HepG2 (cell line): ENCODE results near the gene PID1. TPM values are rescaled to one million over a fixed set of nuclear protein-coding genes. Genes with fewer than 3 reads are reported as not detected.

Source experiments
- CBX5 ChIP-seq: sonication (generic); formaldehyde crosslinking; IDR thresholded peaks from 2 replicates; pipeline ENCODE4 v1.4.0; 2020; ENCODE audit warnings: missing genetic modification reagents, borderline replicate concordance
- REPIN1 ChIP-seq: sonication (generic); formaldehyde crosslinking; IDR thresholded peaks from 2 replicates; pipeline ENCODE4 v1.8.0; 2022; ENCODE audit warnings: missing genetic modification reagents, low read depth, mild to moderate bottlenecking, borderline replicate concordance
- RFX3 ChIP-seq: IDR thresholded peaks from 2 replicates; pipeline ENCODE4 v1.6.1; 2016; ENCODE audit warnings: missing biosample characterization, missing genetic modification reagents
- ZNF605 ChIP-seq: sonication (generic); formaldehyde crosslinking; IDR thresholded peaks from 2 replicates; pipeline ENCODE4 v1.8.0; 2022; ENCODE audit warnings: mild to moderate bottlenecking, missing genetic modification reagents
- ZNF781 ChIP-seq: sonication (generic); formaldehyde crosslinking; IDR thresholded peaks from 2 replicates; pipeline ENCODE4 v1.5.1; 2020; ENCODE audit warnings: borderline replicate concordance, mild to moderate bottlenecking, missing genetic modification reagents; ENCODE audit errors: not compliant biosample characterization
- polyA plus RNA-seq, 8 experiments: library from polyadenylated mRNA; depleted of rRNA in 3 of 8; stranded (reverse) in 7 of 8; unstranded in 1 of 8; fragments of >200 nt; fragmentation: Illumina TruSeq in 4 of 8; extraction: Trizol in 4 of 8; gene quantifications; 2 replicates each; pipeline versions ENCODE4 v1.2.1 to v1.2.3, GENCODE V29; 2011 to 2016; ENCODE audit warnings: low read depth in 4 of 8, missing spikeins in 1 of 8, mixed read lengths in 1 of 8; ENCODE audit not compliant: insufficient read depth in 1 of 8
- total RNA-seq, 5 experiments: library from RNA; depleted of rRNA; stranded (reverse); fragments of >200 nt; fragmentation: Illumina TruSeq; extraction: Trizol; gene quantifications; 2 replicates each; pipeline ENCODE4 v1.2.3, GENCODE V29; 2016; ENCODE audit warnings: low read depth in 1 of 5
- TF ChIP-seq, protein P1 (sequence below): sonication (generic); formaldehyde crosslinking; IDR thresholded peaks from 2 replicates; pipeline ENCODE4 v1.4.0; 2020; ENCODE audit warnings: missing genetic modification reagents, mild to moderate bottlenecking, borderline replicate concordance
- TF ChIP-seq, protein P2 (sequence below): sonication (generic); formaldehyde crosslinking; IDR thresholded peaks from 2 replicates; pipeline ENCODE4 v1.8.0; 2022; ENCODE audit warnings: missing genetic modification reagents, mild to moderate bottlenecking, moderate library complexity, borderline replicate concordance
- TF ChIP-seq, protein P3 (sequence below): sonication (generic); formaldehyde crosslinking; IDR thresholded peaks from 2 replicates; pipeline ENCODE4 v1.5.0; 2020; ENCODE audit warnings: missing genetic modification reagents

Gene PID1
- total and polyA plus RNA-seq, 2 of the 13 experiments (the other 11 are each of a cell fraction or from before 2014, with no cell fraction given): 0.15 to 0.18 TPM

DNA sequence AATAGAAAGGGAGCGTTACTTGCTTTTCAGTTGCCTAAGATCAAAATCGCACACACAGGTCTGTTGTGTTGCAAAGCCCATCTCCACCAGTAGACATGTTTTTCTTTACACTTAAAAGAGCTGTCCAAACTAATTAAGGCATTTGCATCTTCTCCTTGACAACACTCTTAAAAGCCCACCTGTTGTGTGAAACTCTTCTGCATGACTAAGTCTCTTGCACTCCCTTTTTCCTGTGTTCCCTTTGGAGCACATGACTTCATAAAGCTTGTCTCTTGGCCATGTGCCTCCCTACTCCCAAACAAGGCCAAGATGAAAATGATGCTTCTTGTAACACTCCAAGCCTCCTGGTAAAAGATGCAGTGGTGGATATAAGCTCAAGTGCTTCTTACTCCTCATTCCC is 26.1 kb downstream of the PID1 start (continued):
- TF ChIP-seq, protein P1, sequence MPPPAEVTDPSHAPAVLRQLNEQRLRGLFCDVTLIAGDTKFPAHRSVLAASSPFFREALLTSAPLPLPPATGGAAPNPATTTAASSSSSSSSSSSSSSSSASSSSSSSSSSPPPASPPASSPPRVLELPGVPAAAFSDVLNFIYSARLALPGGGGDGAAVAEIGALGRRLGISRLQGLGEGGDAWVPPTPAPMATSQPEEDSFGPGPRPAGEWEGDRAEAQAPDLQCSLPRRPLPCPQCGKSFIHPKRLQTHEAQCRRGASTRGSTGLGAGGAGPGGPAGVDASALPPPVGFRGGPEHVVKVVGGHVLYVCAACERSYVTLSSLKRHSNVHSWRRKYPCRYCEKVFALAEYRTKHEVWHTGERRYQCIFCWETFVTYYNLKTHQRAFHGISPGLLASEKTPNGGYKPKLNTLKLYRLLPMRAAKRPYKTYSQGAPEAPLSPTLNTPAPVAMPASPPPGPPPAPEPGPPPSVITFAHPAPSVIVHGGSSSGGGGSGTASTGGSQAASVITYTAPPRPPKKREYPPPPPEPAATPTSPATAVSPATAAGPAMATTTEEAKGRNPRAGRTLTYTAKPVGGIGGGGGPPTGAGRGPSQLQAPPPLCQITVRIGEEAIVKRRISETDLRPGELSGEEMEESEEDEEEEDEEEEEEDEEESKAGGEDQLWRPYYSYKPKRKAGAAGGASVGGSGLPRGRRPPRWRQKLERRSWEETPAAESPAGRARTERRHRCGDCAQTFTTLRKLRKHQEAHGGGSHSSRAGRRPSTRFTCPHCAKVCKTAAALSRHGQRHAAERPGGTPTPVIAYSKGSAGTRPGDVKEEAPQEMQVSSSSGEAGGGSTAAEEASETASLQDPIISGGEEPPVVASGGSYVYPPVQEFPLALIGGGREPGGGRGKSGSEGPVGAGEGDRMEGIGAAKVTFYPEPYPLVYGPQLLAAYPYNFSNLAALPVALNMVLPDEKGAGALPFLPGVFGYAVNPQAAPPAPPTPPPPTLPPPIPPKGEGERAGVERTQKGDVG (CRISPR knock-in tag): no peak
- TF ChIP-seq ZNF781 (CRISPR knock-in tag) (no peak), REPIN1 (CRISPR knock-in tag) (no peak), CBX5 (CRISPR knock-in tag) (no peak), RFX3 (no peak), ZNF605 (no peak)
- TF ChIP-seq, protein P2, sequence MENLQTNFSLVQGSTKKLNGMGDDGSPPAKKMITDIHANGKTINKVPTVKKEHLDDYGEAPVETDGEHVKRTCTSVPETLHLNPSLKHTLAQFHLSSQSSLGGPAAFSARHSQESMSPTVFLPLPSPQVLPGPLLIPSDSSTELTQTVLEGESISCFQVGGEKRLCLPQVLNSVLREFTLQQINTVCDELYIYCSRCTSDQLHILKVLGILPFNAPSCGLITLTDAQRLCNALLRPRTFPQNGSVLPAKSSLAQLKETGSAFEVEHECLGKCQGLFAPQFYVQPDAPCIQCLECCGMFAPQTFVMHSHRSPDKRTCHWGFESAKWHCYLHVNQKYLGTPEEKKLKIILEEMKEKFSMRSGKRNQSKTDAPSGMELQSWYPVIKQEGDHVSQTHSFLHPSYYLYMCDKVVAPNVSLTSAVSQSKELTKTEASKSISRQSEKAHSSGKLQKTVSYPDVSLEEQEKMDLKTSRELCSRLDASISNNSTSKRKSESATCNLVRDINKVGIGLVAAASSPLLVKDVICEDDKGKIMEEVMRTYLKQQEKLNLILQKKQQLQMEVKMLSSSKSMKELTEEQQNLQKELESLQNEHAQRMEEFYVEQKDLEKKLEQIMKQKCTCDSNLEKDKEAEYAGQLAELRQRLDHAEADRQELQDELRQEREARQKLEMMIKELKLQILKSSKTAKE (CRISPR knock-in tag): no peak
- TF ChIP-seq, protein P3, sequence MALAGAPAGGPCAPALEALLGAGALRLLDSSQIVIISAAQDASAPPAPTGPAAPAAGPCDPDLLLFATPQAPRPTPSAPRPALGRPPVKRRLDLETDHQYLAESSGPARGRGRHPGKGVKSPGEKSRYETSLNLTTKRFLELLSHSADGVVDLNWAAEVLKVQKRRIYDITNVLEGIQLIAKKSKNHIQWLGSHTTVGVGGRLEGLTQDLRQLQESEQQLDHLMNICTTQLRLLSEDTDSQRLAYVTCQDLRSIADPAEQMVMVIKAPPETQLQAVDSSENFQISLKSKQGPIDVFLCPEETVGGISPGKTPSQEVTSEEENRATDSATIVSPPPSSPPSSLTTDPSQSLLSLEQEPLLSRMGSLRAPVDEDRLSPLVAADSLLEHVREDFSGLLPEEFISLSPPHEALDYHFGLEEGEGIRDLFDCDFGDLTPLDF (CRISPR knock-in tag): no peak
